WTC11 (cell line): ENCODE measurements around the gene RNF212.
"Not testable (repeated sequence)": the region's sequence is repeated elsewhere in the genome, so short reads cannot be mapped to it uniquely, and the experiment has no call there.

Experiments
- FOXK1 ChIP-seq: sonication (generic); formaldehyde crosslinking; IDR thresholded peaks from 2 replicates; pipeline ENCODE4 v1.8.0; 2022; ENCODE audit warnings: mild to moderate bottlenecking, moderate library complexity, missing genetic modification reagents
- MAX ChIP-seq: sonication (generic); formaldehyde crosslinking; IDR thresholded peaks from 2 replicates; pipeline ENCODE4 v1.8.0; 2022; ENCODE audit warnings: mild to moderate bottlenecking, missing genetic modification reagents
- ZBTB21 ChIP-seq: sonication (generic); formaldehyde crosslinking; IDR thresholded peaks from 2 replicates; pipeline ENCODE4 v1.8.1; 2023; ENCODE audit warnings: mild to moderate bottlenecking, missing genetic modification reagents, borderline replicate concordance
- ZNF121 ChIP-seq: sonication (generic); formaldehyde crosslinking; IDR thresholded peaks from 2 replicates; pipeline ENCODE4 v1.8.0; 2023; ENCODE audit warnings: missing genetic modification reagents
- ZNF138 ChIP-seq: sonication (generic); formaldehyde crosslinking; conservative IDR thresholded peaks from 2 replicates; pipeline ENCODE4 v1.8.1; 2022; ENCODE audit warnings: mild to moderate bottlenecking, moderate library complexity, missing genetic modification reagents
- ZNF232 ChIP-seq: sonication (generic); formaldehyde crosslinking; IDR thresholded peaks from 2 replicates; pipeline ENCODE4 v1.8.0; 2022; ENCODE audit warnings: mild to moderate bottlenecking, missing genetic modification reagents
- ZNF396 ChIP-seq: fragments of 250-450 bp; sonication (Bioruptor Pico); IDR thresholded peaks from 2 replicates; pipeline ENCODE4 v1.8.0; 2021; ENCODE audit warnings: mild to moderate bottlenecking, moderate library complexity, borderline replicate concordance
- ZNF423 ChIP-seq: fragments of 250-450 bp; sonication (Bioruptor Pico); IDR thresholded peaks from 2 replicates; pipeline ENCODE4 v2.1.2; 2022; ENCODE audit warnings: mild to moderate bottlenecking, moderate library complexity
- TF ChIP-seq, protein P1 (sequence below): fragments of 200-600 bp; IDR thresholded peaks from 2 replicates; pipeline ENCODE4 v1.8.0; 2022; ENCODE audit warnings: antibody characterized with exemption
- TF ChIP-seq, protein P2 (sequence below): sonication (generic); formaldehyde crosslinking; IDR thresholded peaks from 2 replicates; pipeline ENCODE4 v1.8.0; 2022; ENCODE audit warnings: mild to moderate bottlenecking, missing genetic modification reagents
- TF ChIP-seq, protein P3 (sequence below): sonication (generic); formaldehyde crosslinking; IDR thresholded peaks from 2 replicates; pipeline ENCODE4 v1.8.0; 2023; ENCODE audit warnings: mild to moderate bottlenecking, missing genetic modification reagents

GRCh38 chr4:1046581-1047011 is 66.8 kb downstream of the RNF212 start:
- TF ChIP-seq, protein P1, sequence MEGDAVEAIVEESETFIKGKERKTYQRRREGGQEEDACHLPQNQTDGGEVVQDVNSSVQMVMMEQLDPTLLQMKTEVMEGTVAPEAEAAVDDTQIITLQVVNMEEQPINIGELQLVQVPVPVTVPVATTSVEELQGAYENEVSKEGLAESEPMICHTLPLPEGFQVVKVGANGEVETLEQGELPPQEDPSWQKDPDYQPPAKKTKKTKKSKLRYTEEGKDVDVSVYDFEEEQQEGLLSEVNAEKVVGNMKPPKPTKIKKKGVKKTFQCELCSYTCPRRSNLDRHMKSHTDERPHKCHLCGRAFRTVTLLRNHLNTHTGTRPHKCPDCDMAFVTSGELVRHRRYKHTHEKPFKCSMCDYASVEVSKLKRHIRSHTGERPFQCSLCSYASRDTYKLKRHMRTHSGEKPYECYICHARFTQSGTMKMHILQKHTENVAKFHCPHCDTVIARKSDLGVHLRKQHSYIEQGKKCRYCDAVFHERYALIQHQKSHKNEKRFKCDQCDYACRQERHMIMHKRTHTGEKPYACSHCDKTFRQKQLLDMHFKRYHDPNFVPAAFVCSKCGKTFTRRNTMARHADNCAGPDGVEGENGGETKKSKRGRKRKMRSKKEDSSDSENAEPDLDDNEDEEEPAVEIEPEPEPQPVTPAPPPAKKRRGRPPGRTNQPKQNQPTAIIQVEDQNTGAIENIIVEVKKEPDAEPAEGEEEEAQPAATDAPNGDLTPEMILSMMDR = not testable (repeated sequence)
- not testable (repeated sequence) for TF ChIP-seq ZNF232 (CRISPR knock-in tag); ZNF121 (CRISPR knock-in tag); FOXK1 (CRISPR knock-in tag); ZNF396 (CRISPR knock-in tag); MAX (CRISPR knock-in tag); ZNF138; ZNF423 (CRISPR knock-in tag); ZBTB21 (CRISPR knock-in tag)
- TF ChIP-seq, protein P2, sequence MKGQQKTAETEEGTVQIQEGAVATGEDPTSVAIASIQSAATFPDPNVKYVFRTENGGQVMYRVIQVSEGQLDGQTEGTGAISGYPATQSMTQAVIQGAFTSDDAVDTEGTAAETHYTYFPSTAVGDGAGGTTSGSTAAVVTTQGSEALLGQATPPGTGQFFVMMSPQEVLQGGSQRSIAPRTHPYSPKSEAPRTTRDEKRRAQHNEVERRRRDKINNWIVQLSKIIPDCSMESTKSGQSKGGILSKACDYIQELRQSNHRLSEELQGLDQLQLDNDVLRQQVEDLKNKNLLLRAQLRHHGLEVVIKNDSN = not testable (repeated sequence)
- TF ChIP-seq, protein P3, sequence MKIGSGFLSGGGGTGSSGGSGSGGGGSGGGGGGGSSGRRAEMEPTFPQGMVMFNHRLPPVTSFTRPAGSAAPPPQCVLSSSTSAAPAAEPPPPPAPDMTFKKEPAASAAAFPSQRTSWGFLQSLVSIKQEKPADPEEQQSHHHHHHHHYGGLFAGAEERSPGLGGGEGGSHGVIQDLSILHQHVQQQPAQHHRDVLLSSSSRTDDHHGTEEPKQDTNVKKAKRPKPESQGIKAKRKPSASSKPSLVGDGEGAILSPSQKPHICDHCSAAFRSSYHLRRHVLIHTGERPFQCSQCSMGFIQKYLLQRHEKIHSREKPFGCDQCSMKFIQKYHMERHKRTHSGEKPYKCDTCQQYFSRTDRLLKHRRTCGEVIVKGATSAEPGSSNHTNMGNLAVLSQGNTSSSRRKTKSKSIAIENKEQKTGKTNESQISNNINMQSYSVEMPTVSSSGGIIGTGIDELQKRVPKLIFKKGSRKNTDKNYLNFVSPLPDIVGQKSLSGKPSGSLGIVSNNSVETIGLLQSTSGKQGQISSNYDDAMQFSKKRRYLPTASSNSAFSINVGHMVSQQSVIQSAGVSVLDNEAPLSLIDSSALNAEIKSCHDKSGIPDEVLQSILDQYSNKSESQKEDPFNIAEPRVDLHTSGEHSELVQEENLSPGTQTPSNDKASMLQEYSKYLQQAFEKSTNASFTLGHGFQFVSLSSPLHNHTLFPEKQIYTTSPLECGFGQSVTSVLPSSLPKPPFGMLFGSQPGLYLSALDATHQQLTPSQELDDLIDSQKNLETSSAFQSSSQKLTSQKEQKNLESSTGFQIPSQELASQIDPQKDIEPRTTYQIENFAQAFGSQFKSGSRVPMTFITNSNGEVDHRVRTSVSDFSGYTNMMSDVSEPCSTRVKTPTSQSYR (CRISPR knock-in tag) = not testable (repeated sequence)
